ENCODE measurements around the gene SPEG.

Gene SPEG

GRCh38 chr2:219530048-219530963 lies 95.7 kb downstream of the SPEG start:
- DNase-seq (ENCODE audit: low read depth, low spot score): peak; percentile 78

GRCh38 chr2:219531639-219532377 lies 97.2 kb downstream of the SPEG start:
- no peak for DNase-seq (ENCODE audit: low read depth, low spot score)

GRCh38 chr2:219532378-219532649 lies 97.7 kb downstream of the SPEG start:
- DNase-seq (ENCODE audit: low read depth, low spot score): no peak

- no peak for DNase-seq (ENCODE audit: low read depth, low spot score)
These were observed 99.5 kb downstream of the SPEG start for GRCh38 chr2:219533930-219534661.

- DNase-seq (ENCODE audit: low read depth, low spot score): no peak
These were observed 101.8 kb downstream of the SPEG start for GRCh38 chr2:219536425-219536824.

- no peak for DNase-seq (ENCODE audit: low read depth, low spot score)
These were observed 102.3 kb downstream of the SPEG start for GRCh38 chr2:219536967-219537366.

- DNase-seq (ENCODE audit: low read depth, low spot score): no peak
These were observed 103.2 kb downstream of the SPEG start for GRCh38 chr2:219537657-219538488.

- DNase-seq (ENCODE audit: low read depth, low spot score): no peak
These were observed 103.9 kb downstream of the SPEG start for GRCh38 chr2:219538504-219538951.

- no peak for DNase-seq (ENCODE audit: low read depth, low spot score)
These were observed 104.5 kb downstream of the SPEG start for GRCh38 chr2:219538956-219539788.

GRCh38 chr2:219539926-219540678 lies 105.5 kb downstream of the SPEG start:
- no peak for DNase-seq (ENCODE audit: low read depth, low spot score)

GRCh38 chr2:219540784-219541504 lies 106.3 kb downstream of the SPEG start:
- DNase-seq (ENCODE audit: low read depth, low spot score): no peak

GRCh38 chr2:219541611-219542180 lies 107.1 kb downstream of the SPEG start:
- DNase-seq (ENCODE audit: low read depth, low spot score): peak; percentile 63

GRCh38 chr2:219542931-219543595 lies 108.4 kb downstream of the SPEG start:
- no peak for DNase-seq (ENCODE audit: low read depth, low spot score)

- peak; percentile 88 for DNase-seq (ENCODE audit: low read depth, low spot score)
These were observed 109.1 kb downstream of the SPEG start, which contains the start of the genes CHPF and TMEM198 for GRCh38 chr2:219543596-219544358. TSS of gene CHPF (minus strand) at chr2:219543809. CDS start at chr2:219543538, 271 bp downstream. TSS of gene TMEM198 (plus strand) at chr2:219544028. CDS start at chr2:219544728, 700 bp downstream.

GRCh38 chr2:219544567-219544966 lies 109.9 kb downstream of the SPEG start:
- no peak for DNase-seq (ENCODE audit: low read depth, low spot score)

- no peak for DNase-seq (ENCODE audit: low read depth, low spot score)
These were observed 110.8 kb downstream of the SPEG start for GRCh38 chr2:219545295-219545942.

GRCh38 chr2:219545943-219546352 lies 111.3 kb downstream of the SPEG start:
- no peak for DNase-seq (ENCODE audit: low read depth, low spot score)
